K562 (cell line): ENCODE results near the gene RNF26. TPM values are rescaled to one million over a fixed set of nuclear protein-coding genes. Genes with fewer than 3 reads are reported as not detected.

Source experiments
- ARHGAP35 ChIP-seq: fragments of 450-650 bp; IDR thresholded peaks from 2 replicates; pipeline ENCODE4 v1.6.1; 2018; ENCODE audit not compliant: partially characterized antibody
- CHD1 ChIP-seq: fragments of 200-600 bp; sonication (generic); IDR thresholded peaks from one replicate; pipeline ENCODE4 v1.6.1; 2012; ENCODE audit warnings: mild to moderate bottlenecking, moderate library complexity, low read length, inconsistent platforms
- CREBBP ChIP-seq: IDR thresholded peaks from one replicate; pipeline ENCODE4 v1.6.1; 2012; ENCODE audit warnings: low read depth, mild to moderate bottlenecking, control low read depth, inconsistent platforms, low read length
- ESRRA ChIP-seq: fragments of 450-650 bp; IDR thresholded peaks from 2 replicates; pipeline ENCODE4 v1.6.1; 2014; ENCODE audit warnings: low read depth, mild to moderate bottlenecking, moderate library complexity, borderline replicate concordance
- GABPB1 ChIP-seq: sonication (generic); formaldehyde crosslinking; IDR thresholded peaks from 2 replicates; pipeline ENCODE4 v1.8.0; 2022; ENCODE audit warnings: mild to moderate bottlenecking, missing genetic modification reagents
- GATAD2A ChIP-seq: fragments of 450-650 bp; IDR thresholded peaks from 2 replicates; pipeline ENCODE4 v1.6.1; 2017
- HBP1 ChIP-seq: fragments of 450-650 bp; formaldehyde crosslinking; IDR thresholded peaks from 2 replicates; pipeline ENCODE4 v1.4.0; 2022; ENCODE audit warnings: missing genetic modification characterization
- HMG20A ChIP-seq: fragments of 450-650 bp; formaldehyde crosslinking; conservative IDR thresholded peaks from 2 replicates; pipeline ENCODE4 v1.4.0; 2020; ENCODE audit warnings: mild to moderate bottlenecking, mixed read lengths
- HSF4 ChIP-seq: fragments of 250-450 bp; sonication (Bioruptor Pico); IDR thresholded peaks from 2 replicates; pipeline ENCODE4 v2.1.2; 2022; ENCODE audit warnings: mild to moderate bottlenecking, moderate library complexity, borderline replicate concordance
- ID3 ChIP-seq, 2 experiments: fragments of 250-450 bp in 1 of 2; fragments of 450-650 bp in 1 of 2; sonication (Bioruptor Pico) in 1 of 2; IDR thresholded peaks; 2 replicates each; pipeline versions ENCODE4 v1.6.1 to v1.8.0; 2016 to 2021; ENCODE audit warnings: mild to moderate bottlenecking in 2 of 2, moderate library complexity in 2 of 2, missing compliant biosample characterization in 1 of 2, missing genetic modification characterization in 1 of 2
- JUNB ChIP-seq: fragments of 450-650 bp; formaldehyde crosslinking; conservative IDR thresholded peaks from 2 replicates; pipeline ENCODE4 v1.4.0; 2020; ENCODE audit warnings: mild to moderate bottlenecking
- MNT ChIP-seq, 2 experiments: fragments of 450-650 bp; conservative IDR thresholded peaks; 2 replicates each; pipeline ENCODE4 v1.6.1; 2017; ENCODE audit warnings: mild to moderate bottlenecking in 2 of 2, moderate library complexity in 2 of 2
- NFIX ChIP-seq: fragments of 250-450 bp; sonication (Bioruptor Pico); IDR thresholded peaks from 2 replicates; pipeline ENCODE4 v1.4.0; 2020; ENCODE audit warnings: low read depth, mild to moderate bottlenecking, moderate library complexity
- NUFIP1 ChIP-seq: fragments of 450-650 bp; IDR thresholded peaks from 2 replicates; pipeline ENCODE4 v1.6.1; 2018; ENCODE audit not compliant: partially characterized antibody
- SIX5 ChIP-seq, 2 experiments: IDR thresholded peaks; 2 replicates each; pipeline ENCODE4 v1.6.1; 2011; ENCODE audit warnings: low read length in 2 of 2, borderline replicate concordance in 1 of 2, low read depth in 1 of 2, mild to moderate bottlenecking in 1 of 2, moderate library complexity in 1 of 2; ENCODE audit not compliant: insufficient read depth in 1 of 2
- SLC30A9 ChIP-seq: fragments of 250-450 bp; sonication (Bioruptor Pico); IDR thresholded peaks from 2 replicates; pipeline ENCODE4 v1.8.0; 2022; ENCODE audit warnings: mild to moderate bottlenecking, moderate library complexity
- SMAD4 ChIP-seq: fragments of 250-450 bp; sonication (Bioruptor Pico); conservative IDR thresholded peaks from 2 replicates; pipeline ENCODE4 v1.8.0; 2021; ENCODE audit warnings: inconsistent platforms, mild to moderate bottlenecking, moderate library complexity
- THRB ChIP-seq: fragments of 450-650 bp; formaldehyde crosslinking; conservative IDR thresholded peaks from 2 replicates; pipeline ENCODE4 v1.4.0; 2022; ENCODE audit warnings: mild to moderate bottlenecking, missing genetic modification characterization
- U2AF1 ChIP-seq: fragments of 200-400 bp; formaldehyde crosslinking; optimal IDR thresholded peaks from 2 replicates; pipeline ENCODE3; 2017; ENCODE audit warnings: mild to moderate bottlenecking, low read depth, low read length, moderate library complexity
- U2AF2 ChIP-seq: fragments of 200-400 bp; formaldehyde crosslinking; optimal IDR thresholded peaks from 2 replicates; pipeline ENCODE3; 2017; ENCODE audit warnings: low read depth, mild to moderate bottlenecking, low read length
- ZFX ChIP-seq: sonication (generic); formaldehyde crosslinking; IDR thresholded peaks from 2 replicates; pipeline ENCODE4 v1.8.0; 2022; ENCODE audit warnings: mild to moderate bottlenecking, missing genetic modification reagents, moderate library complexity
- ZKSCAN8 ChIP-seq: fragments of 200-800 bp; sonication (Bioruptor generic); IDR thresholded peaks from 2 replicates; pipeline ENCODE4 v1.6.1; 2016; ENCODE audit warnings: missing genetic modification characterization, missing compliant biosample characterization
- ZNF124 ChIP-seq: sonication (generic); formaldehyde crosslinking; IDR thresholded peaks from 2 replicates; pipeline ENCODE4 v1.8.1; 2022; ENCODE audit warnings: missing genetic modification reagents
- ZNF134 ChIP-seq: fragments of 250-450 bp; sonication (Bioruptor Pico); conservative IDR thresholded peaks from 2 replicates; pipeline ENCODE4 v1.4.0; 2020
- ZNF174 ChIP-seq: fragments of 250-450 bp; sonication (Bioruptor Pico); IDR thresholded peaks from 2 replicates; pipeline ENCODE4 v1.4.0; 2020; ENCODE audit warnings: mild to moderate bottlenecking
- polyA plus RNA-seq, 8 experiments: library from polyadenylated mRNA; depleted of rRNA in 4 of 8; stranded (reverse) in 5 of 8; unstranded in 3 of 8; fragments of >200 nt; fragmentation: Nextera tagmentation in 2 of 8; fragmentation: Illumina TruSeq in 1 of 8; extraction: Ambion mirVana in 2 of 8; extraction: Trizol in 1 of 8; gene quantifications; 2 replicates each; pipeline versions ENCODE4 v1.2.1 to v1.2.3, GENCODE V29; 2011 to 2014; ENCODE audit warnings: inconsistent platforms in 1 of 8, missing spikeins in 1 of 8
- total RNA-seq, 7 experiments: library from RNA; depleted of rRNA in 6 of 7; stranded (reverse); fragments of >200 nt in 6 of 7; fragmentation: Illumina TruSeq in 2 of 7; extraction: Trizol in 2 of 7; gene quantifications; 2 replicates each; pipeline versions ENCODE4 v1.2.1 to v1.2.3, GENCODE V29; 2011 to 2021; ENCODE audit warnings: low replicate concordance in 1 of 7

Gene RNF26
- total and polyA plus RNA-seq, 9 of the 15 experiments (the other 6 are each of a cell fraction or from before 2014, with no cell fraction given), result 5.3 to 53.6 (median 12.7) TPM

- TF ChIP-seq ID3 (CRISPR knock-in tag; IDR thresholded peaks at IDR 0.05) (no peak), ID3 (tag; IDR thresholded peaks at IDR 0.05) (peak; percentile 47; the same call in 1 of the 2 replicates), MNT (conservative IDR thresholded peaks at IDR 0.05) (no peak), THRB (CRISPR knock-in tag) (no peak), NUFIP1 (no peak), ZNF124 (CRISPR knock-in tag) (no peak), SMAD4 (CRISPR knock-in tag) (peak; percentile 87; the same call in 1 of the 2 replicates), CHD1 (no peak), ARHGAP35 (no peak), GABPB1 (no peak), ESRRA (peak; percentile 63; the same call in 1 of the 2 replicates), HMG20A (CRISPR knock-in tag) (no peak), NFIX (CRISPR knock-in tag) (no peak), SLC30A9 (no peak), U2AF2 (no peak), U2AF1 (peak; percentile 89), HBP1 (CRISPR knock-in tag) (no peak), SIX5 (IDR thresholded peaks at IDR 0.05; ENCODE audit: borderline replicate concordance in 1 of 2, insufficient read depth in 1 of 2, low read depth in 1 of 2, low read length in 2 of 2) (no peak), CREBBP (no peak), ZKSCAN8 (CRISPR knock-in tag) (no peak), JUNB (CRISPR knock-in tag) (no peak), ZNF134 (CRISPR knock-in tag) (no peak), ZFX (CRISPR knock-in tag) (peak; percentile 58), HSF4 (CRISPR knock-in tag) (no peak), ZNF174 (CRISPR knock-in tag) (no peak), GATAD2A (peak; percentile 92)
Measured at GRCh38 chr11:119339589-119340334, 5.4 kb downstream of the RNF26 start (continued).
